Fibroblast of skin of left quadriceps (primary cell): ENCODE results near the gene TEX48.

Experiments
- DNase-seq, 2 experiments: peaks; one replicate each; pipeline ENCODE4 v3.0.0-alpha.2; 2013; ENCODE audit warnings: low read depth in 2 of 2

TEX48 gene

GRCh38 chr9:114693248-114693855 is 11.4 kb upstream of the TEX48 start:
- no peak for DNase-seq

- no peak for DNase-seq
Measured at GRCh38 chr9:114691956-114692295, 9.9 kb upstream of the TEX48 start.

GRCh38 chr9:114691046-114691955 is 9.3 kb upstream of the TEX48 start:
- peak; percentile 85 to 86 for DNase-seq

- DNase-seq = no peak
Measured at GRCh38 chr9:114690308-114690707, 8.3 kb upstream of the TEX48 start.

- DNase-seq = no peak
Measured at GRCh38 chr9:114689813-114690212, 7.8 kb upstream of the TEX48 start.

- DNase-seq = no peak
Measured at GRCh38 chr9:114688909-114689610, 7.1 kb upstream of the TEX48 start.

- DNase-seq = no peak
Measured at GRCh38 chr9:114688379-114688778, 6.4 kb upstream of the TEX48 start.

GRCh38 chr9:114687034-114687433 is 5.0 kb upstream of the TEX48 start:
- DNase-seq = no peak

GRCh38 chr9:114685951-114686350 is 4.0 kb upstream of the TEX48 start:
- DNase-seq = no peak

- DNase-seq = no peak
Measured at GRCh38 chr9:114684036-114684435, 2.0 kb upstream of the TEX48 start.

- DNase-seq = no peak
Measured at GRCh38 chr9:114682846-114683245, 854 bp upstream of the TEX48 start.

- DNase-seq = no peak
Measured at GRCh38 chr9:114680259-114681001, 1.6 kb downstream of the TEX48 start.

- no peak for DNase-seq
Measured at GRCh38 chr9:114678795-114679194, 3.2 kb downstream of the TEX48 start.

- DNase-seq = no peak
Measured at GRCh38 chr9:114678130-114678529, 3.9 kb downstream of the TEX48 start.

GRCh38 chr9:114677418-114677817 is 4.6 kb downstream of the TEX48 start:
- DNase-seq = peak; percentile 100

GRCh38 chr9:114676901-114677300 is 5.1 kb downstream of the TEX48 start:
- no peak for DNase-seq

- DNase-seq = no peak
Measured at GRCh38 chr9:114674798-114675540, 7.0 kb downstream of the TEX48 start.

- no peak for DNase-seq
Measured at GRCh38 chr9:114674076-114674797, 7.8 kb downstream of the TEX48 start.

GRCh38 chr9:114671605-114672004 is 10.4 kb downstream of the TEX48 start:
- no peak for DNase-seq

- DNase-seq = no peak
Measured at GRCh38 chr9:114669961-114670360, 12.0 kb downstream of the TEX48 start.

- no peak for DNase-seq
Measured at GRCh38 chr9:114668146-114668545, 13.8 kb downstream of the TEX48 start.
